SK-N-SH (cell line): ENCODE data around the gene TMEM244. TPM values are rescaled to one million over a fixed set of nuclear protein-coding genes. Genes with fewer than 3 reads are reported as not detected.

ENCODE experiments used
- CTCF ChIA-PET: fragments of 300-600, 350-600 bp; formaldehyde crosslinking; extraction: SDS; loops from one replicate; lab custom pipeline; 2021; lab: Yijun Ruan, JAX
- POLR2A ChIA-PET: fragments of 350-600 bp; sonication (Branson Sonifier 250); formaldehyde crosslinking; extraction: SDS; loops from one replicate; lab custom pipeline; 2020; ENCODE audit warnings: antibody characterized with exemption, inconsistent platforms; lab: Yijun Ruan, JAX
- DNase-seq: peaks from one replicate; pipeline ENCODE4 v3.0.0; 2012
- H2AFZ ChIP-seq: fragments of 200-600 bp; sonication (generic); 2 replicates; pipeline ENCODE4 v1.8.1; 2016; ENCODE audit warnings: antibody characterized with exemption, mild to moderate bottlenecking, low read depth
- H3F3A ChIP-seq: fragments of 200-600 bp; sonication (generic); replicated peaks from 2 replicates; pipeline ENCODE3; 2016; ENCODE audit warnings: antibody characterized with exemption, mild to moderate bottlenecking; ENCODE audit not compliant: insufficient read depth
- H3K27ac ChIP-seq, 2 experiments: fragments of 200-500 bp in 1 of 2; fragments of 200-600 bp in 1 of 2; sonication (Bioruptor generic) in 1 of 2; sonication (generic), shearing (Covaris generic) in 1 of 2; 2 replicates each; pipeline versions ENCODE4 v1.5.1 to v1.6.1; 2014 to 2016; ENCODE audit warnings: low read depth in 2 of 2, inconsistent platforms in 1 of 2, low read length in 1 of 2, mild to moderate bottlenecking in 1 of 2, mixed read lengths in 1 of 2
- H3K27me3 ChIP-seq: fragments of 200-600 bp; sonication (generic), shearing (Covaris generic); 2 replicates; pipeline ENCODE4 v1.6.1; 2016; ENCODE audit warnings: mixed run types; ENCODE audit not compliant: insufficient read depth
- H3K36me3 ChIP-seq, 2 experiments: fragments of 200-500 bp in 1 of 2; fragments of 200-600 bp in 1 of 2; sonication (Bioruptor generic) in 1 of 2; sonication (generic) in 1 of 2; replicated peaks in 1 of 2; 2 replicates each; pipeline versions ENCODE3 to v1.5.1; 2014 to 2016; ENCODE audit warnings: low read length in 1 of 2, mild to moderate bottlenecking in 1 of 2; ENCODE audit not compliant: insufficient read depth in 2 of 2, control insufficient read depth in 1 of 2
- H3K4me1 ChIP-seq, 2 experiments: fragments of 200-500 bp in 1 of 2; fragments of 200-600 bp in 1 of 2; sonication (Bioruptor generic) in 1 of 2; sonication (generic), shearing (Covaris generic) in 1 of 2; 2 replicates each; pipeline versions ENCODE4 v1.5.1 to v1.6.1; 2014 to 2016; ENCODE audit warnings: low read depth in 1 of 2, low read length in 1 of 2, mixed run types in 1 of 2; ENCODE audit not compliant: insufficient read depth in 2 of 2, control insufficient read depth in 1 of 2
- H3K4me2 ChIP-seq: fragments of 200-600 bp; sonication (generic), shearing (Covaris generic); 2 replicates; pipeline ENCODE4 v1.6.1; 2017; ENCODE audit warnings: mixed run types
- H3K4me3 ChIP-seq, 2 experiments: fragments of 200-500 bp in 1 of 2; fragments of 200-600 bp in 1 of 2; sonication (Bioruptor generic) in 1 of 2; sonication (generic), shearing (Covaris generic) in 1 of 2; 2 replicates each; pipeline versions ENCODE4 v1.5.1 to v1.8.1; 2014 to 2016; ENCODE audit warnings: low read depth in 2 of 2, inconsistent platforms in 1 of 2, low read length in 1 of 2, mild to moderate bottlenecking in 1 of 2, mixed read lengths in 1 of 2, moderate library complexity in 1 of 2
- H3K79me2 ChIP-seq: fragments of 200-600 bp; sonication (generic); 2 replicates; pipeline ENCODE4 v1.8.1; 2017; ENCODE audit warnings: mild to moderate bottlenecking; ENCODE audit not compliant: insufficient read depth
- H3K9ac ChIP-seq: fragments of 200-600 bp; sonication (generic); 2 replicates; pipeline ENCODE4 v1.6.1; 2017; ENCODE audit warnings: mixed run types
- H3K9me2 ChIP-seq: fragments of 200-600 bp; sonication (generic); 2 replicates; pipeline ENCODE4 v1.6.1; 2017; ENCODE audit warnings: mixed run types
- H3K9me3 ChIP-seq: fragments of 200-600 bp; sonication (generic); 2 replicates; pipeline ENCODE4 v1.6.1; 2017; ENCODE audit warnings: mixed run types, mild to moderate bottlenecking, moderate library complexity
- H4K20me1 ChIP-seq: fragments of 200-600 bp; sonication (generic); 2 replicates; pipeline ENCODE4 v1.6.1; 2017; ENCODE audit warnings: mild to moderate bottlenecking, mixed run types; ENCODE audit not compliant: insufficient read depth
- CHD2 ChIP-seq: fragments of 150-350 bp; IDR thresholded peaks from 2 replicates; pipeline ENCODE4 v1.6.1; 2018; ENCODE audit warnings: low read length; ENCODE audit not compliant: partially characterized antibody
- CTCF ChIP-seq: fragments of 200-600 bp; sonication (generic); IDR thresholded peaks from 2 replicates; pipeline ENCODE4 v1.6.1; 2017; ENCODE audit warnings: antibody characterized with exemption, mild to moderate bottlenecking, moderate library complexity
- EZH2phosphoT487 ChIP-seq: fragments of 200-600 bp; sonication (generic); IDR thresholded peaks from 2 replicates; pipeline ENCODE4 v1.6.1; 2017; ENCODE audit warnings: low read depth, mixed run types, mild to moderate bottlenecking, antibody characterized with exemption, moderate library complexity, borderline replicate concordance
- FOXJ3 ChIP-seq: sonication (generic); formaldehyde crosslinking; IDR thresholded peaks from 2 replicates; pipeline ENCODE4 v1.5.1; 2020; ENCODE audit warnings: mild to moderate bottlenecking, missing genetic modification reagents
- FOXM1 ChIP-seq: IDR thresholded peaks from 2 replicates; pipeline ENCODE4 v1.4.0; 2012; ENCODE audit warnings: low read depth, mild to moderate bottlenecking
- GABPA ChIP-seq: IDR thresholded peaks from 2 replicates; pipeline ENCODE4 v1.4.0; 2012; ENCODE audit warnings: low read depth, mild to moderate bottlenecking
- GATA2 ChIP-seq: sonication (generic); formaldehyde crosslinking; IDR thresholded peaks from 2 replicates; pipeline ENCODE4 v1.5.0; 2020; ENCODE audit warnings: mild to moderate bottlenecking, missing genetic modification reagents
- MAX ChIP-seq: IDR thresholded peaks from 2 replicates; pipeline ENCODE4 v1.4.0; 2012; ENCODE audit warnings: low read depth
- MEF2A ChIP-seq: IDR thresholded peaks from 2 replicates; pipeline ENCODE4 v1.4.0; 2012; ENCODE audit warnings: low read depth, borderline replicate concordance
- NFIC ChIP-seq: IDR thresholded peaks from 2 replicates; pipeline ENCODE4 v1.4.0; 2012; ENCODE audit warnings: borderline replicate concordance
- POLR2AphosphoS5 ChIP-seq: IDR thresholded peaks from 2 replicates; pipeline ENCODE4 v1.6.1; 2012; ENCODE audit warnings: low read depth, low read length
- RFX5 ChIP-seq: IDR thresholded peaks from 2 replicates; pipeline ENCODE4 v1.6.1; 2012; ENCODE audit warnings: mild to moderate bottlenecking, improper control_type of control experiment, low read length
- SMC3 ChIP-seq: IDR thresholded peaks from 2 replicates; pipeline ENCODE4 v1.6.1; 2012; ENCODE audit warnings: low read depth, low read length, improper control_type of control experiment
- TCF12 ChIP-seq: IDR thresholded peaks from 2 replicates; pipeline ENCODE4 v1.4.0; 2012
- TEAD4 ChIP-seq: IDR thresholded peaks from 2 replicates; pipeline ENCODE4 v1.4.0; 2012; ENCODE audit warnings: mild to moderate bottlenecking, borderline replicate concordance; ENCODE audit not compliant: insufficient read depth
- polyA plus RNA-seq, 3 experiments: library from polyadenylated mRNA; depleted of rRNA; stranded (reverse); fragments of >200 nt; gene quantifications; 2 replicates each; pipeline ENCODE4 v1.2.3, GENCODE V29; 2012
- TF ChIP-seq, protein P1 (sequence below): fragments of 150-350 bp; IDR thresholded peaks from 2 replicates; pipeline ENCODE4 v1.6.1; 2017; ENCODE audit warnings: antibody characterized with exemption, low read length, low read depth, borderline replicate concordance
- TF ChIP-seq, protein P2 (sequence below): IDR thresholded peaks from 2 replicates; pipeline ENCODE4 v1.4.0; 2012; ENCODE audit warnings: low read depth, borderline replicate concordance

The TMEM244 gene
- polyA plus RNA-seq, 1 of the 3 experiments (the other 2 are of a cell fraction), result 4.1 TPM

- no peak for TF ChIP-seq SMC3
- TF ChIP-seq, protein P1, sequence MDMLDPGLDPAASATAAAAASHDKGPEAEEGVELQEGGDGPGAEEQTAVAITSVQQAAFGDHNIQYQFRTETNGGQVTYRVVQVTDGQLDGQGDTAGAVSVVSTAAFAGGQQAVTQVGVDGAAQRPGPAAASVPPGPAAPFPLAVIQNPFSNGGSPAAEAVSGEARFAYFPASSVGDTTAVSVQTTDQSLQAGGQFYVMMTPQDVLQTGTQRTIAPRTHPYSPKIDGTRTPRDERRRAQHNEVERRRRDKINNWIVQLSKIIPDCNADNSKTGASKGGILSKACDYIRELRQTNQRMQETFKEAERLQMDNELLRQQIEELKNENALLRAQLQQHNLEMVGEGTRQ, result no peak
- TF ChIP-seq GABPA, result no peak
- TF ChIP-seq TCF12, result no peak
- TF ChIP-seq CTCF, result no peak
- TF ChIP-seq EZH2phosphoT487, result no peak
- no peak for TF ChIP-seq MAX
- TF ChIP-seq POLR2AphosphoS5, result no peak
Observed at GRCh38 chr6:129843573-129843972, 17.5 kb downstream of the TMEM244 start (continued).

GRCh38 chr6:129842881-129843409 lies 18.2 kb downstream of the TMEM244 start:
- Histone ChIP-seq H4K20me1 (no peaks in the 10 kb centered on the region), H3K4me2 (no peak overlapping the region), H3K4me1 (peaks cover 0 to 6% of the 10 kb centered on the region in 2 experiments; a peak in 1 of 4 replicates), H3K79me2 (no peaks in the 10 kb centered on the region), H3K27me3 (no peaks in the 10 kb centered on the region), H3K9ac (no peak overlapping the region), H3K36me3 (peaks cover 0 to 23% of the 10 kb centered on the region in 2 experiments), H3F3A (peaks cover 18% of the 10 kb centered on the region), H3K9me2 (no peaks in the 10 kb centered on the region), H3K27ac (no peak overlapping the region; a peak in 1 of 4 replicates), H2AFZ (no peak overlapping the region), H3K4me3 (no peak overlapping the region), H3K9me3 (no peaks in the 10 kb centered on the region)
- no peak for DNase-seq
- ChIA-PET CTCF (no interaction called here), POLR2A (no interaction called here)
- TF ChIP-seq MEF2A, result no peak
- TF ChIP-seq, protein P2, sequence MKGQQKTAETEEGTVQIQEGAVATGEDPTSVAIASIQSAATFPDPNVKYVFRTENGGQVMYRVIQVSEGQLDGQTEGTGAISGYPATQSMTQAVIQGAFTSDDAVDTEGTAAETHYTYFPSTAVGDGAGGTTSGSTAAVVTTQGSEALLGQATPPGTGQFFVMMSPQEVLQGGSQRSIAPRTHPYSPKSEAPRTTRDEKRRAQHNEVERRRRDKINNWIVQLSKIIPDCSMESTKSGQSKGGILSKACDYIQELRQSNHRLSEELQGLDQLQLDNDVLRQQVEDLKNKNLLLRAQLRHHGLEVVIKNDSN, result no peak
- no peak for TF ChIP-seq FOXM1
- no peak for TF ChIP-seq FOXJ3 (CRISPR knock-in tag)
- TF ChIP-seq GATA2 (CRISPR knock-in tag), result no peak
- no peak for TF ChIP-seq CHD2
- TF ChIP-seq RFX5, result no peak
- TF ChIP-seq NFIC, result no peak
- TF ChIP-seq TEAD4, result no peak
